Omental fat pad (tissue), 4 donors: ENCODE measurements around the gene PRM1. TPM values are rescaled to one million over a fixed set of nuclear protein-coding genes. Genes with fewer than 3 reads are reported as not detected.

Experiments used
- small RNA-seq: library from RNA; depleted of rRNA; stranded (forward); fragments of <200 nt; gene quantifications from one replicate; pipeline ENCODE3, GENCODE V24; 2016
- total RNA-seq, 4 donors: library from RNA; depleted of rRNA; stranded (reverse); fragments of >200 nt; gene quantifications; one replicate each; pipeline ENCODE4 v1.1.0, GENCODE V29; 2016

PRM1 gene
- total RNA-seq, 4 donors from 2014 or later = not detected

Small RNAs within 50 kb of the gene (small RNA-seq; reads per million reads assigned to genes)
- gene MIR548H2 (not detected), gene RF00019 (not detected), gene RF00554 (not detected)

Other genes starting within 250 kb of the PRM1 start
- gene SOCS1, start 25.1 kb downstream of the PRM1 start, total RNA-seq = 10 to 100 TPM in 2 of 4 donors, 1 to 10 TPM in 2; 6.5 to 26.8 (median 18.0) TPM
- not detected for gene TNP2, start 12.0 kb downstream of the PRM1 start, total RNA-seq
- gene PRM3, start 7.7 kb downstream of the PRM1 start, total RNA-seq = not detected
- gene PRM2, start 4.8 kb downstream of the PRM1 start, total RNA-seq = not detected
- 1 to 10 TPM in 2 of 4 donors, under 1 TPM in 1, not detected in 1; 0.72 to 1.7 (median 1.2) TPM for gene RMI2, start 64.1 kb upstream of the PRM1 start, total RNA-seq